ENCODE data around the gene DBT. TPM values are rescaled to one million over a fixed set of nuclear protein-coding genes. Genes with fewer than 3 reads are reported as not detected.

Gene DBT
- total RNA-seq, 1 experiment from 2014 or later: 14.0 TPM

- ChIA-PET CTCF (no interaction called here), POLR2A (no interaction called here), RAD21 (ENCODE audit: low non-redundant PET in 1 of 2, low total read pairs in 2 of 2, uncharacterized antibody in 2 of 2, unreplicated experiment in 2 of 2) (no interaction called here)
- no TSS peak for BruUV-seq (replicated peaks)
- H3K27ac ChIP-seq (ENCODE audit: low read depth, low read length): no peak overlapping the region
- H3K4me2 ChIP-seq (ENCODE audit: low read length): no peak overlapping the region
- TF ChIP-seq SIN3A (IDR thresholded peaks at IDR 0.05; ENCODE audit: low read depth) (no peak), FOSL1 (IDR thresholded peaks at IDR 0.05; ENCODE audit: low read depth) (no peak), ZNF274 (IDR thresholded peaks at IDR 0.05; ENCODE audit: low read depth, low read length) (no peak), ZFX (IDR thresholded peaks at IDR 0.05) (no peak), CTCF (IDR thresholded peaks at IDR 0.05 in 2 of 3, conservative IDR thresholded peaks at IDR 0.05 in 1 of 3; ENCODE audit: borderline replicate concordance in 1 of 3, insufficient read depth in 1 of 3, low read depth in 2 of 3, low read length in 2 of 3) (no peak), EZH2phosphoT487 (IDR thresholded peaks at IDR 0.05; ENCODE audit: borderline replicate concordance) (no peak), MAX (IDR thresholded peaks at IDR 0.05) (no peak), TCF7L2 (IDR thresholded peaks at IDR 0.05; ENCODE audit: borderline replicate concordance, extremely low read depth, insufficient read depth, insufficient read length) (no peak), ZBTB33 (IDR thresholded peaks at IDR 0.05; ENCODE audit: extremely low read depth, insufficient replicate concordance, low read length) (no peak), CBX3 (IDR thresholded peaks at IDR 0.05; ENCODE audit: low read depth) (no peak), POLR2AphosphoS5 (IDR thresholded peaks at IDR 0.05; ENCODE audit: low read depth, low read length) (no peak)
- H3K9me3 ChIP-seq (ENCODE audit: control insufficient read depth in 1 of 2, insufficient read depth in 1 of 2, low read depth in 1 of 2, low read length in 2 of 2): no peaks in the 10 kb centered on the region
- no peak overlapping the region for H3K4me3 ChIP-seq (replicated peaks in 1 of 2; ENCODE audit: low read depth in 1 of 2, low read length in 2 of 2)
- no peaks in the 10 kb centered on the region for H3K4me1 ChIP-seq (ENCODE audit: control insufficient read depth in 1 of 2, insufficient read depth in 2 of 2, low read length in 2 of 2)
- no peaks in the 10 kb centered on the region for H4K20me1 ChIP-seq (ENCODE audit: insufficient read depth)
- H3K27me3 ChIP-seq (ENCODE audit: insufficient read depth, low read length): no peaks in the 10 kb centered on the region
- ATAC-seq (no peak), DNase-seq (ENCODE audit: low read depth, low spot score) (no peak)
- intact Hi-C loops (cut with micrococcal nuclease): no loop called here
- no peak overlapping the region for H3K9ac ChIP-seq (ENCODE audit: low read length)
- no peaks in the 10 kb centered on the region; a peak in 2 of 4 replicates for H3K36me3 ChIP-seq (ENCODE audit: control insufficient read depth in 1 of 2, insufficient read depth in 2 of 2, low read length in 2 of 2)
- no peaks in the 10 kb centered on the region for H3K9me2 ChIP-seq (ENCODE audit: insufficient read depth)
- no peak overlapping the region for H2AFZ ChIP-seq (ENCODE audit: low read depth, low read length, poor library complexity, severe bottlenecking)
- H3K79me2 ChIP-seq (ENCODE audit: insufficient read depth, low read length): peaks cover 11% of the 10 kb centered on the region; the same call in 1 of the 2 replicates
These were observed 9.0 kb downstream of the DBT start for GRCh38 chr1:100240631-100241030.

All from HCT116 (cell line).